Measurements from ENCODE around the gene SRD5A2.
A peak's percentile ranks its signal among the peaks of the same experiment; 100 is the strongest.
"Not testable (repeated sequence)": the region's sequence is repeated elsewhere in the genome, so short reads cannot be mapped to it uniquely, and the experiment has no call there.

SRD5A2 gene

GRCh38 chr2:31533036-31533435 is 47.7 kb downstream of the SRD5A2 start:
- DNase-seq (ENCODE audit: low spot score) = no peak

GRCh38 chr2:31531101-31531500 is 49.6 kb downstream of the SRD5A2 start:
- DNase-seq (ENCODE audit: low spot score) = no peak

- no peak for DNase-seq (ENCODE audit: low spot score)
Observed at GRCh38 chr2:31529256-31529655, 51.5 kb downstream of the SRD5A2 start.

- DNase-seq (ENCODE audit: low spot score) = no peak
Observed at GRCh38 chr2:31528823-31529222, 51.9 kb downstream of the SRD5A2 start.

- no peak for DNase-seq (ENCODE audit: low spot score)
Observed at GRCh38 chr2:31526946-31527732, 53.6 kb downstream of the SRD5A2 start.

GRCh38 chr2:31525876-31526275 is 54.9 kb downstream of the SRD5A2 start:
- DNase-seq (ENCODE audit: low spot score) = no peak

- DNase-seq (ENCODE audit: low spot score) = no peak
Observed at GRCh38 chr2:31524592-31524991, 56.1 kb downstream of the SRD5A2 start.

GRCh38 chr2:31523871-31524492 is 56.8 kb downstream of the SRD5A2 start:
- DNase-seq (ENCODE audit: low spot score) = peak; percentile 70

- no peak for DNase-seq (ENCODE audit: low spot score)
Observed at GRCh38 chr2:31522786-31523185, 58.0 kb downstream of the SRD5A2 start.

- DNase-seq (ENCODE audit: low spot score) = no peak
Observed at GRCh38 chr2:31517442-31518203, 63.1 kb downstream of the SRD5A2 start.

- no peak for DNase-seq (ENCODE audit: low spot score)
Observed at GRCh38 chr2:31515586-31515985, 65.2 kb downstream of the SRD5A2 start.

GRCh38 chr2:31513553-31513952 is 67.2 kb downstream of the SRD5A2 start:
- no peak for DNase-seq (ENCODE audit: low spot score)

GRCh38 chr2:31511376-31511775 is 69.4 kb downstream of the SRD5A2 start:
- no peak for DNase-seq (ENCODE audit: low spot score)

GRCh38 chr2:31505111-31505510 is 75.6 kb downstream of the SRD5A2 start:
- DNase-seq (ENCODE audit: low spot score) = no peak

GRCh38 chr2:31504311-31504710 is 76.4 kb downstream of the SRD5A2 start:
- no peak for DNase-seq (ENCODE audit: low spot score)

- not testable (repeated sequence) for DNase-seq (ENCODE audit: low spot score)
Observed at GRCh38 chr2:31496451-31496874, 84.3 kb downstream of the SRD5A2 start.

- DNase-seq (ENCODE audit: low spot score) = peak; percentile 39
Observed at GRCh38 chr2:31489339-31489738, 91.4 kb downstream of the SRD5A2 start.

GRCh38 chr2:31483246-31483645 is 97.5 kb downstream of the SRD5A2 start:
- no peak for DNase-seq (ENCODE audit: low spot score)

GRCh38 chr2:31476511-31477180 is 104.1 kb downstream of the SRD5A2 start:
- no peak for DNase-seq (ENCODE audit: low spot score)

GRCh38 chr2:31475692-31476091 is 105.0 kb downstream of the SRD5A2 start:
- DNase-seq (ENCODE audit: low spot score) = no peak

GRCh38 chr2:31474296-31474695 is 106.4 kb downstream of the SRD5A2 start:
- no peak for DNase-seq (ENCODE audit: low spot score)

Measured in iPS-NIHi11 (cell line).